ENCODE data around the gene CASZ1.

The CASZ1 gene

DNA sequence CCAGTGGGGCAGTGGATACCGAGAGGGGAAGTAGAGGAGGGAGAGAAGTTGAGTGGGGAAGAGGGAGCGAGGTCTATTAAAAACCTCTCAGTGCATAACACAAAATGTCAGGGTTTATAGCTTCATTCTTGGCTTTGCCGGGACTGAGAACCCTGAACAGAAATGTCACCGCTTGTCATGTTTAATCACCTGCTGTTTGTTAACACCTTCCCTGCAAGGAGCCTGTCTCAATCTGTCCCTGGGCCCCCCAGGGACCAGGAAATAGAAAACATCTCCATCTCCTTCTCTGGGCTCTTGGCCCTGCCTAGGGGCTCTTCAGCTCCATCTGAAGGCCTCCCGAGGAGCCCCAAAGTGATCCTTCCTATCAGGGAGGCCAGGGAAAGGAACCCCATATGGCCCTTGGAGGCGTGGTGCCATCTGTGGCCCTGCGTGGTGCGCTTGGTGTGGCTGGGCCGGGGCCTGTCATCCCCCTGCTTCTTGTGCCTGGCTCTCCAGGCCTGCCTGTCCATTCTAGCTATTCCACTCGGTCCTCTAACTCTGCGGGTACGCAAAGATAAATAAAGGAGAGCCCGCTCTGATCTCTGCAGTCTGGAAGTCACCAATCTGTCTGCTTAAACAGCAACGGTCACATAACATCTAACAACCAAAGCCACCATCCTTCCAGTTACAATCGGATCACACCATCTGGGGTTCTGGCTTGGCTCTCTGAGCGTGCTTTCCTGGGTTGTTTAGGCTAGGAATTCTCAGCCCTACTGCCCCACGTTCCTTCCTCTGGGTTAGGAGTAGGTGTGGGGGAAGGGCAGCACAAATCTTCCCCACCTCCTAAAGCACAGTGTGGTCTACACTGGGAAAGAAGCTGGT, 113.8 kb downstream of the CASZ1 start:
- DNase-seq (ENCODE audit: low read depth, low spot score): no peak

DNA sequence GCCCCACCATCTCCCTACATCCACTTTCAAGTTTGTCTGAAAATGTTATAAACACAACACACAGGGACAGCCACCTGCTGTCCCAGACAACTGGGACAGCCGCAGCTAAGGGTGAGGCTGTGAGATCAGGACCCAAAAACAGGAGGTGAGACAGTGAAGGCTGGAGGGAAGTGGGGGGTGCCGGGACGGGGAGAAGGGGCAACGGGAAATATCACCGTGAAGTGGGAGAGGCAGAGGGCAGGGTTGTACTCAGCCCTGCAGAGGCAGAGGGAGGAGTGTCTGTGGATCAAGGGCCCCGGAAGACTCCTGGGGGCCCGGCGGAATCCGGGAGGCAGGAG, 114.4 kb downstream of the CASZ1 start:
- DNase-seq (ENCODE audit: low read depth, low spot score): no peak
- no peak overlapping the region for H3K4me3 ChIP-seq (ENCODE audit: low read length)

More for the DNA sequence above, 113.8 kb downstream of the CASZ1 start:
- no peak overlapping the region for H3K4me3 ChIP-seq (ENCODE audit: low read length)

DNA sequence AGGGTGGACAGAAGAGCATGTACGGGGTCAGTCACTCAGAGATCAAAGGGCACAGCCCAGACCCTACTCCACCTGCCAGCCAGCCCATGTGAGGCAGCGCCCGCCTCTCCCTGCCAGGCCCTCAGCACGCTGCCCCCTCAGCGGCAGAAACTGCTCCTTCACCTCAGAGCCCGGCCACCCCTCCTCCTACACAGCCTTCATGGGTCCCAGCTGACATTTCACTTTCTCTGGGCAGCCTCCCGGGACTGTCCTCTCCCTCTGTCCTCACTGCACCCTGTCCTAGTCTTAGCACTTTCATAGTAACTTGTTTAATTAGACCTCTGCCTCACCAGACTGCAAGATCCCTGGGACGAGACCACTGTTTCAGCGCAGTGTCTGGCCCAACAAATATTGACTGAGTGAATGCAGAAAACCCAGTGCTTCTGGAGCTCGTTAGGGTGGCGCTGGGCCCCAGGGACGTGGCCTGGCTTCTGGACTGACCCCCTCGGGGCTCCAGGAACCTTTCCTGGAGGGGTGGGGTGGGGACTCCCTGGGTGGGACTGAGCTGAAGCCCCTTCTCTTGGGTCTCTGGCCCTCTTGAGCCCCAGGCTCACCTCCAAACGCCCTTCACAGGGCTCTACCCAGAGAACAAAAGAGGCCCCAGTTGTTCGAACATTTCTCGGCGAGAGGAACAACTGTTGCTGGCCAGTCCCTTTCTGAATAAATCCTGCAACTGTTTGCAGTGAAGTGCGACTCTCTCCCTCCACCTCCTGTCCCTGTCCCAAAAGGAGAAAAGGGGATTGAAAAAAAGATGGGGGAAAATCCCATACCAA, 114.9 kb downstream of the CASZ1 start:
- DNase-seq (ENCODE audit: low read depth, low spot score): no peak
- no peak overlapping the region for H3K4me3 ChIP-seq (ENCODE audit: low read length)

DNA sequence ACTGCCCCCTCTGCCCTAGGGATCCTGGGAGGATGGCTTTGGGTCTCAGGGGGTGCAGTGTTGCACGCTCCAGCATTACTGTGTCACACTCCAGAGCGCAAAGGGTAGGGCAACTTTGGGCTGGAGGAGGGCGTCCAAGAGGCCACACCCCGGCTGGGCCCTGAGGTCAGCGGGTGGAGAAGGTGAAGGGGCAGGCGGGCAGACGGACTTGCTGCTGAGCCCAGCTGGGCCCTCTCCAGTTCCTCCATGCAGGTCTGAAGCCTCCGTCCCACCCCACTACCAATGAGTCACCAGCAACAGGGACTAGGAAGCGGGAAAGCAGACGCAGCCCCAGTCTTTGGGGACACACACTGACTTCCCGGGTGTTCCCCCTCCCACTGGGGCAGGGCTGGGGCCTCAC, 116.0 kb downstream of the CASZ1 start:
- DNase-seq (ENCODE audit: low read depth, low spot score): no peak
- no peak overlapping the region for H3K4me3 ChIP-seq (ENCODE audit: low read length)

DNA sequence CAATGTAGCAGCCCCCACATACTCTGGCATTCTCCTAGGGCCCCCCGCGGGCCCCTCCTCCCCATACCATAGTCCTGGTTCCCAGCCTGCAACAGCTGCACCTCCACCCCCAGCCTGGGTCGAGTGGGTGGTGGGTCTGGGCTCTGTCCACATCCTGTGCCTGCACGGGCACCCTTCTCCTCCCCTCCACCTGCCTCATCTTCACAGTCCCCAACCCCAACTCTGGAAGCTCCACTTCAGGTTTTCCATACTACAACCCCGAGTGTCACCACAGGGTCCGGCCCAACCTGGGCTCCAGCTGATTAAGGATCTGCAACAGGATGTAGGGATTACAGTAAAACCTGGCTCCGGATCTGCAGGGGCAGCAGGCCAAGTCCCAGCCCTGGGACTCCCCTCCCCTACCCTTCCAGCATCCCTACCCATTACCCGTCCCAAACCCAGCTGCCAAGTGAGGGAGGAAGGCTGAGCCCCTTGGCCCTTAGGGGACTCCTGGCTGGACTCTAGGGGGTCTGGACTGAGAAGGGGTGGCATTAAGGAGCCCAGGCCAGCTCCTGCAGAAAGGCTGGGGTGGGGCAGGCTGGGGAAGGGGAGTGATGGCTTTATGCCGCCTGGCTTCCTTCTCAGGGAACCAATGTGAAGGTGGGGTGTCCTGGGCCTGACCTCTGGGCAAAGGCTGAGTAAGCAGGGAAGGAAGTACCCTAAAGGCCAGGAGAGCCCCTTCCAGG, 116.8 kb downstream of the CASZ1 start:
- no peak overlapping the region for H3K4me3 ChIP-seq (ENCODE audit: low read length)
- DNase-seq (ENCODE audit: low read depth, low spot score): peak; percentile 61

DNA sequence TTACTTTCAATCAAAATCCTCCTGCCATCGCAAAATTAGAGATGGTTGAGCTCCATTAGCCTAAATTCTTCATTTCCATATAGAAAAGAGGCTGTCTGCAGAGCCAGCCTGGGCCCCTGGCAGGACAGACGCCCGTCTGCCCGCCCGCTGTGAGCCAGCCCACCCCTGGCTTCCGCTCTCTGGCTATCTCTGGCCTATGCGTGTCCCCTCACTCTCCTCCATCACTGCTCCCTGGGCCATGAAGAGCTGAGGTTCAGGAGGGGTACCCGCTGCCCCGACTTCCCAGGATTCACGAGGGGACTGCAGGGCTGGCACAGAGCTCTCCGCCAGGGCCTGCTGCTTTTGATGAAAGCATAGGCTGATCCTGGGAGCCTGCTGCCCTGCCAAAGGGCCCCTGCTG, 117.6 kb downstream of the CASZ1 start:
- no peak for DNase-seq (ENCODE audit: low read depth, low spot score)
- no peak overlapping the region for H3K4me3 ChIP-seq (ENCODE audit: low read length)

DNA sequence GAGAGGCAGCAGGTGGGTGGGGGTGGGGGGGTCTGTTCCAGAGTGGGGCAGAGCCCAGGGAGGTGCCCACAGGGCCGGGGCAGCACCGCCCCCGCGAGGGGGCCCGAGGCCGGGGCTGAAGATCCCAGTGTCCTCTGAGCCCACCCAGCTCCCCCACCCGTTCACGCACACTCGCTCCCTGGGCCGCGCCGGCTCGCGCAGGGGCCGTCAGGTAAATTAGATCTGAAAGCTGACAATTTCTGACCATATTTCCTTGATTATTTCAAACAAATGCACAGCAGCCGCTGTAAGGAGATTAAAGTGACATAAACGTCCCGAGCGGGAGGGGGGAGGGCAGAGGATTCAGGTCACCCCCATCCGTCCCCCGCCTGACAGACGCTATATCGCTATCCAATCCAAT, 118.0 kb downstream of the CASZ1 start:
- no peak for DNase-seq (ENCODE audit: low read depth, low spot score)
- no peak overlapping the region for H3K4me3 ChIP-seq (ENCODE audit: low read length)

DNA sequence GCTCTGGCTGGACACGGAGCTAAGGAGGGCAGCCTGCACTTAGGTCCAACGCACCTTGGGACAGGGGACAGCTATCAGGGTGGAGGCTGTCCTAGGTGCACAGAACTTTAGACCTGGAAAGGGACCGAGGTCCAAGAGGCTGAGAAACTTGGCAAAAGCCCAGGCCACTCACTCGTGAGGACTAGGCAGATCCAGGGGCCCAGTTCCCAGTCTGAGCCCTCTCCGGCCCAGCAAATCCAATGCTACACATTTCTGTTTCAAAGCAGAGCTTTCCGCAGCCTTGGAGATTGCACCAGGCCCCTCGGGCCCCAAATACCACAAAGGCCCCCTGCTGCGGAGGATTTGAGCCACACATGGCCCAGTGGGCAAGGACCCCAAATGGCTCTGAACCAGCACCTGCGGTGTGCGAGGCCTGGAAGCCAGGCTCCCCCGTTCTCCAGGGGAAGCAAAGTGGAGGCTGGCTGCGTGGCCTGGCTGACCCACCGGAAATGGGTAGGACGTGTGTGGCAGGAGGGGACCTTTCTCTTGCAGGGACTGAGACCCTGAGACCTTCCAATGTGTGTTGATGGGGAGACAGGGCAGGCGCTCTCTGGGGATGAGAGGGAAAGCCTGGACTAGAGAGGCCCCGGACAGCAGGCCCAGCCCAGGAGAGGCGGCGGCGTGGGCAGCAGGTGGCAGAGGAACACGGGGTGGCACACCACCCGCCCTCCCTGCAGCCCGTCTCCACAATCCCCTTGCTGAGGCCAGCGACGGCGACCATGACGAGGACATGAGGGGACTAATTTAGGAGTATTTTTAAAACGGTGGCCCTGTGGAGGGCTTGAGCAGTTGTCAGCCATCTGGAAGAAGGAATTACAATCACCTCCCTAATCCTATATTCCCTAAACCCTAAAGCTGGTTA, 118.7 kb downstream of the CASZ1 start:
- DNase-seq (ENCODE audit: low read depth, low spot score): no peak
- H3K4me3 ChIP-seq (ENCODE audit: low read length): no peak overlapping the region

DNA sequence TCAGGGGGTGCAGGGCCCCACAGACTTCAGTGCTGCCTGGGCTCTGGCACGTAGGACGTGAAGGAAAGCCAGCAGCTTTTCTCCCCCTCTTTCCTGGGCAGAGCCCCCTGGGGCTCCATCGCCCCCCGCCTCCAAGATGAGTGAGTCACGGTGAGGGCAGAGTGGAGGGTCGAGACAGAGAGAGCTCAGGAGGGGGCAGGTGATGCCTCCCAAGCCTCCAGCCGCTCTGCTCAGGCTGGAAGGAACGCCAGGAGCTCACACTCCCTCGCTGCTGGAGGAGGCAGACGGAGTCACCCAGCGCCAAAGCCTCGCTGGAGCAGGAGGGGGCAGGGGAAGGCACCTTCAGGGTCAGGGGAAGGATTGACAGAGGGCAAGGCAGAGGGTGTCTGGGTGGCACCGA, 119.5 kb downstream of the CASZ1 start:
- DNase-seq (ENCODE audit: low read depth, low spot score): no peak
- H3K4me3 ChIP-seq (ENCODE audit: low read length): no peak overlapping the region

DNA sequence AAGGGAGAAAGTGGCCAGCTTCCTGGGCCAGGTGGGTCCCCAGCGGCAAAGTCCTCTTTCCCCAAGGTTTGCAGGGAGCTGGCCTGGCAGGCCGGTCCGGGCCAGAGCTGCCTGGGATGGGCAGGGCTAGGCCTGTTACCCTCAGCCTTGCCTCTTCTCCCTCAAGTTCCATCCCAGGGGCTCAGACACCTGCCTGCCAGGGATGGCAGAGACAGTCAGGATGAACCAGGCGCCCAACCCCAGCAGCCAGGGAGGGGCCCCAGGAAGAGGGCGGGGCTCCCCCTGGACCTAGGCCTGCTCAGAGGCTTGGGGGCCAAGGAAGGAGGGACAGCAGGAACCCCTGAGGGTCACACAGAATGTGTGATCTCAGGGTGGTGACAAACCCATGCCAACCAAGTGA, 120.6 kb downstream of the CASZ1 start:
- no peak overlapping the region for H3K4me3 ChIP-seq (ENCODE audit: low read length)
- DNase-seq (ENCODE audit: low read depth, low spot score): no peak

DNA sequence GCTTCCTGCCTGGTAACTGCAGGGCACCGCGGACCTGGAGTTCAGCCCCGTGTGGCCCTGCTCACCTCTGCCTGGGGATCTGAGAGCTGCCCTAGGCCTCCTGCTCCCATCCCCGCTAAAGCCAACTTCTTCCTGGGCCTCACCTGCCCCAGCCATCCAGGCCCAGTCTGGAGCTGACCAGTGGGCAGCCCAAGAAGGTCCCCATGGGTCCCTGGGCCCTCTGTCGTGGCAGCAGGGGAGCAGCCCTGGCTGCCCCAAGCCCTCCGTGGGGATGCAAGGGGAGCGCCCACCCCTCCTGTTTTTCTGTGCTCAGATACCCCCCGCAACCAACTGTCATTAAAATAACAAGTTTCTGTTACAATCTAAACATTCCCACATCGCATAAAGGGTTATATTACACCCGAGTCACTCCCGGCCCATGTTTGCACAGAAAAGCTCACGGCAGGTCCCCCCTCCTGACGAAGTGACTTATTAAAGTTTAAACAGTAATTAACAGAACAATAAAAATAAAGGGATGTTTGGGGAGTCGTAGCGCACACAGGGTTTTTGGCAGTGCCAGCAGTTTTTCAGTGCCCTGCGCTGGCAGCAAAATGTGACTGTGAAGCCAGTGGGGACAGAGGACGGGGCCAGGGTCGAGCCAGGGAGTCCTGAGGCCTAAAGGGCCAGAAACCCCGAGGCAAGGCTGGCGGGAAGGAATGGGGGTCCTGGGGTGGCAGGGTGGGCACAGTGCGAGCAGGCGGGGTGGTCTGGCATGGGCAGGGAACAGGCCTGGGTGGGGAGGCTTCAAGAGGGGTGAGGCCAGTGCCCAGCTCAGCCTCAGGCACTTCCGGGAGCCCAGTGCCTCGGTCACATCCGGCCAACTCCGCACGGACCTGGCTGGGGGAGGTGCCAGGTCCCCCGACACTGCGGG, 121.5 kb downstream of the CASZ1 start:
- no peak for DNase-seq (ENCODE audit: low read depth, low spot score)

DNA sequence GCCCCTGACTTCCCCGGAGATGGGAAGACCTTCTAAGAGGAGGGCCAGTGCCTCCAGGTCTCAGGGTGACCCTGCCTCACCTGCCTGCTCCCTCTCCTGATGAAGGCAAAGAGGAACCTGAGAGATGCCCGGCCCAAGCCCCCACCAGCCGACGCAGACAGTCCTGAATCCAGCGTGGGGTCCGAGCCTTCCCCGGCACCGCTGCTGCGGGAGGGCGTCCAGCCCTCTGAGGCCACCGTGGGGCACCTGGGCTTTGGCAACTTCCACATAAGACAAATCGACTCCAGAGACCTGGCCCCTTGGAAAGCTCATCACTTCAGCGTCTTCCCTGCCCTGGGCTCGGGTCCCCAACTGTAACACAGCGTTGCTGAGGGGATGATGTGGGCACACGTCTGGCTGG, 122.2 kb downstream of the CASZ1 start:
- DNase-seq (ENCODE audit: low read depth, low spot score): no peak
- H3K4me3 ChIP-seq (ENCODE audit: low read length): no peak overlapping the region

More for the DNA sequence above, 121.5 kb downstream of the CASZ1 start:
- no peak overlapping the region for H3K4me3 ChIP-seq (ENCODE audit: low read length)

DNA sequence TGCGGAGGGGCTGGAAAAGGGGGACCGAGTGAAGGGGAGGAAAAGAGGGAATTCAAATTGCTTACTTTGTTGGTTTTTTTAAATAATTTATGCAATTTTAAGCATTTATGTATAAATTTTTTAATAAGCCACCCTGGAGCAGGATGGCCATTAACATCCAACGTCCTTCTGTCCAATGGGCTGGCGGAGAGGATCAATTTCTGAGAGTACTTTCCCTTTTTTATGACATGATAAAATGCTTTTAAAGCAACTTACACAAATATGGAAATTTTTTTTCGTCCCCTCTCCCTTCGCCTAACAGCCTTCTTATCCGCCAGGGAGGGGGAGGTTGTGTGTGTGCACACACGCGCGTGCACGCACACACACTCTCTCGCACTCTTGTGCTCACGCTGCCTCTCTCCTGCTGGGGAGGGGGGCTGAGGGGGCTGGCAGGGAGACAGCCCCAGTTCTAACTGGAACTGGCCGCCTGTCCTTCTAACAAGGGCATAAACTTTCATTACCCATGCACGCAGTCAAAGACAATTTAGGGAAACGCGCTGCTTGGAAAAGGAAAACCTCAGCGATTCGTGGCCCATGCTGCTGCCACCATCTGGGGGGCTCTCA, 123.2 kb downstream of the CASZ1 start:
- no peak overlapping the region for H3K4me3 ChIP-seq (ENCODE audit: low read length)
- no peak for DNase-seq (ENCODE audit: low read depth, low spot score)

DNA sequence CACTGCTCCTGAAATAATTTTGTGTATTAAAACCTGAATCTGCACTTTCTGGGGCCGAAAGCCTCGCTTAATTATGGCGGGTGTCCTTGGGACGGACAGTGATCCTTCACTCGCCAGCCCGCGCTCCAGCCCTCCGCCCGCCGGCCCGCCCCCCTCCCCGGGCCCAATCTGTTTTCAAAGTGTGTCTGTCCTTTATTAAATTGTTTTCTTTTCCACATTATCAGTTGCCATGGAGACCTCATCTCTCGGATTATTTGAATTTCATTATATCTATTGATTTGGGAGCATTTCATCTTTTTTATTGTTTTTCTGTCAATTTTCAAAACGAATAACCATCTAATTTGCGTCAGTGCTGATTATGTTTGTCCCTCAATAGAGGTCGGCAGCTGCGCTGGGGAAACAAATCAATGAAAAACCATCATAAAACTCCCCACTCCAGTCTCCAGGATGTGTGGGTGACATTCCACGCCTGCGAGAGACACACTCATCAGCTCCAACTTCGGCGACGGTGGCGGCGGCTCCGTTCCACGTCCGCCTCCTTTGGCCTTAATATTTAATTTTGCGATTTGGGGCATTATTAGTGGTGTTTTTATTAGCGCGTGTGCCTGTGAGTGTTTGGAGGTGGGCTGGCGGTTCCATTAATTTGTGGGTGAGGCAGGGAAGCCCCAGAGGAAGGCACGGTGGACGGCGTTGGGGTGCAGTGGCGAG, 123.9 kb downstream of the CASZ1 start:
- DNase-seq (ENCODE audit: low read depth, low spot score): no peak
- H3K4me3 ChIP-seq (ENCODE audit: low read length): no peak overlapping the region

DNA sequence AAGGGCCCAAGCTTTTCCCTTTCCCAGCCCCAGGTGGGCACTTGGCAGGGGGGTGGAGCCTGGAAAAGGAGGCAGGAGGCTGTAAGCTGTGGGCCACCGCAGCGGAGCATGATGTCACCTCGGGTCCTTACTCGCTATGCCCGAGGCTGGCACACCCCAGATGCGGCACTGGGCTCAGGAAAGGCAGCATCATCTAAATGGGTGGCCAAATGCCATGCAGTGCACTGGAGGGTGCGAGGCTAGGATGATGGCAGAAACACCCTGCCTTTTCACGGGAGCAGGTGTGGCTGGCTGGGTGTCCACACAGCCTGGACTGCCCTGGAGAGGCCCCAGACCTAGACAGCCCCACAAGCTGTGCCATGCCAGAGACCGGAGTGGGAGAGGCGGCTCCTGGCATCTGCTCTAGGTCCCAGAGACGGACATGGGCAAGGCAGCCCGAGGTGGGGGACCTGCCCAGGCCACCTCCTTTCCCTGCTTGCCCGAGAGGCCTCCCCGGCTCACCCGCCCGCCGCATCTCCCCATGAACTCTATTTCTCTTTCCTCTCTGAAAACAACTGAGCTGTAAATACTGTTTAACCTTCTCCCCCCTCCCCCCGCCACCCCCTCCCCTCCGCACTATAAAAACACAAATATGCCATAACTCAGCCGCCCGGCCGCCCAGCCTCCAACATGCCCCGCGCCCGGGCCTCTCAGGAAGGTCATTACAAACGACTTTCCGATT, 124.7 kb downstream of the CASZ1 start:
- H3K4me3 ChIP-seq (ENCODE audit: low read length): no peak overlapping the region
- DNase-seq (ENCODE audit: low read depth, low spot score): no peak

DNA sequence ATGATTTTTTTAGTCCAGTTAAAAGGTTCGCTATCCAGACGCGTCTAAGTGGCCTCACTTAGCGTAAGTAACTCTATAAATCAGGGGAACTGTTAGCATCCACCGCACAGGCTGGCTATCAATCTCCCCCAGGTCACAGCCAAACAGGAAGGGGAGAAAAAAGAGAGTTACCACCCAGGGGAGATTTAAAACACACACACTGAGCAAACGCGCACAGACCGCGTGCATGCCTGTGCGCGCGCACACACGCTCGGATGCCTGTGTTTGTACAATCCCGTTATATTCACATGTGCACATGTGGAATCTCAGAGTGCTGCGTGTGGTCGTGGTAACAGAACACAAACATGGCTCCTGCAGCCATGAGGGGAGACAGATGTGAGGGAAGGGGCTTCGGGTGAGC, 125.4 kb downstream of the CASZ1 start:
- no peak for DNase-seq (ENCODE audit: low read depth, low spot score)
- H3K4me3 ChIP-seq (ENCODE audit: low read length): no peak overlapping the region

Data from Jurkat, Clone E6-1 (cell line).